Effector memory CD4-positive, alpha-beta T cell (primary cell): Measurements from ENCODE around the gene IPCEF1.
"Not testable (repeated sequence)": the region's sequence is repeated elsewhere in the genome, so short reads cannot be mapped to it uniquely, and the experiment has no call there.

Source experiments
- DNase-seq, 3 donors: peaks; one replicate each; pipeline ENCODE4 v3.0.0-alpha.2; 2020
- H3K27ac ChIP-seq: 2 replicates; pipeline ENCODE4 v1.7.0; 2013; ENCODE audit warnings: mild to moderate bottlenecking, low read length, moderate library complexity; ENCODE audit not compliant: insufficient read depth, poor library complexity, severe bottlenecking
- H3K27me3 ChIP-seq: replicated peaks from 2 replicates; pipeline ENCODE4 v1.7.0; 2013; ENCODE audit warnings: mild to moderate bottlenecking, low read length; ENCODE audit not compliant: insufficient read depth, control insufficient read depth, poor library complexity, severe bottlenecking
- H3K36me3 ChIP-seq: 2 replicates; pipeline ENCODE4 v1.7.0; 2013; ENCODE audit warnings: mild to moderate bottlenecking, low read length, moderate library complexity; ENCODE audit not compliant: control insufficient read depth, insufficient read depth
- H3K4me1 ChIP-seq: 2 replicates; pipeline ENCODE4 v1.7.0; 2013; ENCODE audit warnings: low read length, mild to moderate bottlenecking; ENCODE audit not compliant: control insufficient read depth, insufficient read depth, poor library complexity, severe bottlenecking
- H3K4me3 ChIP-seq: 2 replicates; pipeline ENCODE4 v1.7.0; 2013; ENCODE audit warnings: low read length, low read depth, mild to moderate bottlenecking; ENCODE audit not compliant: insufficient read depth, poor library complexity, severe bottlenecking
- H3K9me3 ChIP-seq: 2 replicates; pipeline ENCODE4 v1.7.0; 2013; ENCODE audit warnings: mild to moderate bottlenecking, low read length, moderate library complexity; ENCODE audit not compliant: control insufficient read depth

The IPCEF1 gene

GRCh38 chr6:154213782-154214181 lies 142.8 kb downstream of the IPCEF1 start:
- Histone ChIP-seq H3K9me3 (no peaks in the 10 kb centered on the region), H3K4me1 (no peaks in the 10 kb centered on the region), H3K36me3 (peaks cover 34% of the 10 kb centered on the region), H3K27ac (no peak overlapping the region), H3K4me3 (no peak overlapping the region), H3K27me3 (no peaks in the 10 kb centered on the region)
- DNase-seq, result no peak

GRCh38 chr6:154210678-154211077 lies 145.9 kb downstream of the IPCEF1 start:
- DNase-seq, result no peak
- no peaks in the 10 kb centered on the region for H3K9me3 ChIP-seq
- no peaks in the 10 kb centered on the region for H3K27me3 ChIP-seq
- no peak overlapping the region for H3K4me3 ChIP-seq
- no peaks in the 10 kb centered on the region for H3K4me1 ChIP-seq
- peaks cover 61% of the 10 kb centered on the region for H3K36me3 ChIP-seq
- no peak overlapping the region for H3K27ac ChIP-seq

- Histone ChIP-seq H3K27ac (no peak overlapping the region), H3K4me3 (no peak overlapping the region), H3K27me3 (no peaks in the 10 kb centered on the region), H3K36me3 (peaks cover 61% of the 10 kb centered on the region), H3K4me1 (no peaks in the 10 kb centered on the region), H3K9me3 (no peaks in the 10 kb centered on the region)
- DNase-seq, result no peak
Observed at GRCh38 chr6:154209555-154209954, 147.0 kb downstream of the IPCEF1 start.

GRCh38 chr6:154206996-154207395 lies 149.6 kb downstream of the IPCEF1 start:
- no peaks in the 10 kb centered on the region for H3K27me3 ChIP-seq
- H3K9me3 ChIP-seq, result no peaks in the 10 kb centered on the region
- H3K27ac ChIP-seq, result no peak overlapping the region
- H3K4me1 ChIP-seq, result no peaks in the 10 kb centered on the region
- peaks cover 60% of the 10 kb centered on the region for H3K36me3 ChIP-seq
- no peak for DNase-seq
- H3K4me3 ChIP-seq, result no peak overlapping the region

GRCh38 chr6:154206141-154206540 lies 150.5 kb downstream of the IPCEF1 start:
- H3K4me1 ChIP-seq, result no peaks in the 10 kb centered on the region
- H3K27me3 ChIP-seq, result no peaks in the 10 kb centered on the region
- no peak overlapping the region for H3K27ac ChIP-seq
- no peak for DNase-seq
- H3K4me3 ChIP-seq, result no peak overlapping the region
- no peaks in the 10 kb centered on the region for H3K9me3 ChIP-seq
- peaks cover 57% of the 10 kb centered on the region for H3K36me3 ChIP-seq

GRCh38 chr6:154202958-154203357 lies 153.6 kb downstream of the IPCEF1 start:
- Histone ChIP-seq H3K4me3 (no peak overlapping the region), H3K9me3 (no peaks in the 10 kb centered on the region), H3K27ac (no peak overlapping the region), H3K27me3 (no peaks in the 10 kb centered on the region), H3K36me3 (peaks cover 51% of the 10 kb centered on the region), H3K4me1 (no peaks in the 10 kb centered on the region)
- no peak for DNase-seq

- H3K27me3 ChIP-seq, result no peaks in the 10 kb centered on the region
- H3K9me3 ChIP-seq, result no peaks in the 10 kb centered on the region
- H3K4me3 ChIP-seq, result no peak overlapping the region
- no peaks in the 10 kb centered on the region for H3K4me1 ChIP-seq
- no peak for DNase-seq
- no peak overlapping the region for H3K27ac ChIP-seq
- peaks cover 46% of the 10 kb centered on the region for H3K36me3 ChIP-seq
Observed at GRCh38 chr6:154202339-154202738, 154.3 kb downstream of the IPCEF1 start.

- H3K27me3 ChIP-seq, H3K27ac ChIP-seq, H3K9me3 ChIP-seq, H3K4me1 ChIP-seq, H3K4me3 ChIP-seq, DNase-seq: not testable (repeated sequence)
- H3K36me3 ChIP-seq, result peaks cover 39% of the 10 kb centered on the region
Observed at GRCh38 chr6:154201688-154202087, 154.9 kb downstream of the IPCEF1 start.

GRCh38 chr6:154197196-154197860 lies 159.3 kb downstream of the IPCEF1 start:
- no peak for DNase-seq
- Histone ChIP-seq H3K9me3 (no peaks in the 10 kb centered on the region), H3K27me3 (no peaks in the 10 kb centered on the region), H3K36me3 (peaks cover 18% of the 10 kb centered on the region), H3K4me3 (no peak overlapping the region), H3K4me1 (no peaks in the 10 kb centered on the region), H3K27ac (no peak overlapping the region)

GRCh38 chr6:154196333-154196885 lies 160.2 kb downstream of the IPCEF1 start:
- no peaks in the 10 kb centered on the region for H3K9me3 ChIP-seq
- H3K4me3 ChIP-seq, result no peak overlapping the region
- H3K27me3 ChIP-seq, result no peaks in the 10 kb centered on the region
- no peak overlapping the region for H3K27ac ChIP-seq
- no peak for DNase-seq
- no peaks in the 10 kb centered on the region for H3K4me1 ChIP-seq
- H3K36me3 ChIP-seq, result peaks cover 18% of the 10 kb centered on the region
